ENCODE results near the gene PSMG3. TPM values are rescaled to one million over a fixed set of nuclear protein-coding genes. Genes with fewer than 3 reads are reported as not detected.

The PSMG3 gene
- total RNA-seq, 1 experiment from 2014 or later = 49.8 TPM

- no peak for DNase-seq
- Histone ChIP-seq H3K4me3 (ENCODE audit: insufficient read depth, low read depth, low read length) (no peak overlapping the region), H3K27me3 (ENCODE audit: control insufficient read depth, insufficient read depth, low read length) (no peaks in the 10 kb centered on the region)
These were observed 27.5 kb downstream of the PSMG3 start for GRCh38 chr7:1542329-1542728.

DNA sequence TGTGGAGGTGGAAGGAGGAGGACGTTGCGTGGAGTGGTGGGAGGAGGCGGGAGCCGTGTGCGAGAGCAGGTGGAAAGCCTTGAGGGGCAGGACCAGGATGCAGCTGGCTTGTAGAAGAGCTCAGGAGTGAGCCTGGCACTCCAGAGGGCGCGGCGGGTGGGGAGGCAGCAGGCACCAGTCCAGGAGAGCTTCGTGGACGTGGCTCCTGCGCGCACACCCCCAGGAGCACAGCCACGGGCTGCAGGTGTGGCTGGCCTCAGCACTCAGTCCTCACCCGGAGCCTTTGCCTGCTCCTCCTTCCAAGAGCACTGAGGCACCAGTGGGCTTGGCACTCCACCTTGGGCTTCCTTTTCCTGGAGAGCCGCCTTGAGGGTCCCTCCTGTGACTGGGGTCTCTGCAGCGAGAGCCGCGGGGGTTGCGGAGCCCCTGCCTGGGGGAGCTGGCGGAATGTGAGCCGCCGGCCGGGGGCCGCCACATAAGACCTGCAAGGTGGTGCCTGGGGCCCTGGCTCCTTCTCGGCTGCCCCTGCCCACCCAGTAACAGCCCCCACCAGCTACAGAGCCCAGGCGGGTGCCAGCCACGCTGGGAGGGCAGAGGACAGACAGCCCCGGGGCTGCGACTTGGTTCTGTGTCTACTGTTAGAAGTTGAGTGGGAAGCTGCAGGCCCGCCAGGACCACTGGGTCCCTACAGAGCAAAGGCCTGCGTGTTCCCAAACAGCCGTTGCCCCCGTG, 28.2 kb downstream of the PSMG3 start:
- H3K36me3 ChIP-seq (replicated peaks; ENCODE audit: control insufficient read depth, insufficient read depth, low read length) = no peaks in the 10 kb centered on the region; the same call in 1 of the 2 replicates
- no peaks in the 10 kb centered on the region for H3K27me3 ChIP-seq (ENCODE audit: control insufficient read depth, insufficient read depth, low read length)
- no peak overlapping the region for H3K4me3 ChIP-seq (ENCODE audit: insufficient read depth, low read depth, low read length)
- no peak for DNase-seq

More at GRCh38 chr7:1542329-1542728, 27.5 kb downstream of the PSMG3 start:
- H3K36me3 ChIP-seq (replicated peaks; ENCODE audit: control insufficient read depth, insufficient read depth, low read length) = no peaks in the 10 kb centered on the region; the same call in 1 of the 2 replicates

DNA sequence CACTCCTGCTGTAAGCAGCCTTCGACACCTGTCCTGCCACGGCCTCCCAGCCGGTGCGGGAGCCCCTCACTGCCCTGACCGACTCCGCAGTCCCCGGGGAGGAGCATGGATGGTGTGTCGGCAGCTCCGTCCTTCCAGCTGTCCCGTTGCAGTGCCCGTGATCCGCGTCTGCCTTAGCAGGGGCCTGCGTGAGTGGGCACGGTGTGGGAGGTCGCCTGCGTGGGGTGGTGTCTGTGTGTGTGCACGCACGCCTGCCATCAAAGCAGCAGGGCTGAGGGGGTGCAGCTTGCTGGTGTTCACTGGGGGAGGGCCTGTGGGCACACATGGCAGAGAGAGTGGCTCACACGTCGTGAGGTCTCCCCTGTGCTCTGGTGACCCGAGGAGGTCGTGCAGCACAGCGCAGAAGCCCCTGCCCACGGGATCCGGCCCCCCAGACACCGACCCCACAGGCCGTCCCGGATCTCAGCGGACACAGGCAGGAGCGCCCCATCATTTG, 29.0 kb downstream of the PSMG3 start:
- no peak for DNase-seq
- Histone ChIP-seq H3K36me3 (replicated peaks; ENCODE audit: control insufficient read depth, insufficient read depth, low read length) (no peaks in the 10 kb centered on the region; the same call in 1 of the 2 replicates), H3K27me3 (ENCODE audit: control insufficient read depth, insufficient read depth, low read length) (no peaks in the 10 kb centered on the region), H3K4me3 (ENCODE audit: insufficient read depth, low read depth, low read length) (no peak overlapping the region)

DNA sequence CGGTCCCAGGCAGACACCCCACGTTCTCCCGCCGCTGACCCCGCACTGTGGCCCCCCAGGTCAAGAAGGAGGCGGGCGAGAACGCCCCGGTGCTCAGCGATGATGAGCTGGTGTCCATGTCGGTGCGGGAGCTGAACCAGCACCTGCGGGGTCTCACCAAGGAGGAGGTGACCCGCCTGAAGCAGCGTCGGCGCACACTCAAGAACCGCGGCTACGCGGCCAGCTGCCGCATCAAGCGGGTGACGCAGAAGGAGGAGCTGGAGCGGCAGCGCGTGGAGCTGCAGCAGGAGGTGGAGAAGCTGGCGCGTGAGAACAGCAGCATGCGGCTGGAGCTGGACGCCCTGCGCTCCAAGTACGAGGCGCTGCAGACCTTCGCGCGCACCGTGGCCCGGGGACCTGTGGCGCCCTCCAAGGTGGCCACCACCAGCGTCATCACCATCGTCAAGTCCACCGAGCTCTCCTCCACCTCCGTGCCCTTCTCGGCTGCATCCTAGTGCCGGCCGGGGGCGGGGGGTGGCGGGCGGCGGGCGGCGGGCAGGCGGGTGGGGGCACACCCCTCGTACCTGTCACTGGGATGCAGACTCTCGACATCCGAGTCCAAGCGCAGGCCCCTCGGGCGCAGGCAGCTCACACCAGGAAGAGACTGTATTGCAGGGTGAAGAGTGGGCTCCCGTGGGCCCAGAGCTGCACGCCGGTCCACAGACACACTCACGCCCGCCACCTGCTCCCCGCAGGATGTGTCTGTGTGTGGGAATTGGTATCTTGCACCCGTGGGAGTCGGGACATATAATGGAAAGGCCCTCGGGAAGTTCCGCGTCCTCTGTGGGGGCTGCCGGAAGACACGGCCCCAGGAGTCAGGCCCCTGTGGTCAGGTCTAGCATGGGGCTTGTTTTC, 29.7 kb downstream of the PSMG3 start:
- DNase-seq = no peak
- Histone ChIP-seq H3K4me3 (ENCODE audit: insufficient read depth, low read depth, low read length) (no peak overlapping the region), H3K27me3 (ENCODE audit: control insufficient read depth, insufficient read depth, low read length) (no peaks in the 10 kb centered on the region), H3K36me3 (replicated peaks; ENCODE audit: control insufficient read depth, insufficient read depth, low read length) (no peaks in the 10 kb centered on the region; the same call in 1 of the 2 replicates)

GRCh38 chr7:1539181-1539881, 30.5 kb downstream of the PSMG3 start:
- Histone ChIP-seq H3K27me3 (ENCODE audit: control insufficient read depth, insufficient read depth, low read length) (no peaks in the 10 kb centered on the region), H3K4me3 (ENCODE audit: insufficient read depth, low read depth, low read length) (no peak overlapping the region), H3K36me3 (replicated peaks; ENCODE audit: control insufficient read depth, insufficient read depth, low read length) (no peaks in the 10 kb centered on the region; the same call in 1 of the 2 replicates)
- no peak for DNase-seq

DNA sequence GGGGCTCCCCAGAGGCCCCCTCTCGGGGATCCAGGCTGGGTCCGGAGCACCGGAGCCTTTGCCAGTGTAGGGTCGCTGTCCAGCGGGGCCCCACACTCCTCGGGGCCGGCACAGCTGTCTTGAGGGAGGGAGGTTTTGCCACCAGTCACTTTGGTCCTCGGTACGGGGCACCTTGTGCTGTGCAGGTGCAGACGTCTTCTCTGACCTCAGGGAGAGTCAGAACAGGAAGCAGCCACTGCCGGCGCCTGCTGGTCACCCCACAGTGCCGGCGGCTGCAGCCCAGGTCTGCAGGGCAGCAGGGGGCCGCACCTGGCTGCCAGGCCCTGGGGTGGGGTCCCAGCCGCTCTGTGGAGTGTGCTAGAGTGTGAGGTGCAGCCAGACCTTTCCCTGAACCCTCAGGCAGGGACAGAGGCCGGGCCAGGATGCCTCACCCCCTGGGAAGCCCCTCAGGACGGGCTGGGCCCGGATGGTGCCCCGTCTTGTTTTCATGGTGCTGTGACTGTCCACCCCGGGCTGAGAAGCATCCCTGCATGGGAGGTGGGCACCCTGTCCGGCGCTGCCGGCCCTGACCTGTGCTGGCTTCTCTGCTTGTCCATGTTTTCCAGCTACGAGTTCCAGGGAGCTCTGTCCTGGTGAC, 31.2 kb downstream of the PSMG3 start:
- no peaks in the 10 kb centered on the region; the same call in 1 of the 2 replicates for H3K36me3 ChIP-seq (replicated peaks; ENCODE audit: control insufficient read depth, insufficient read depth, low read length)
- DNase-seq = no peak
- H3K4me3 ChIP-seq (ENCODE audit: insufficient read depth, low read depth, low read length) = no peak overlapping the region
- H3K27me3 ChIP-seq (ENCODE audit: control insufficient read depth, insufficient read depth, low read length) = no peaks in the 10 kb centered on the region

GRCh38 chr7:1537535-1538412, 32.1 kb downstream of the PSMG3 start:
- Histone ChIP-seq H3K27me3 (ENCODE audit: control insufficient read depth, insufficient read depth, low read length) (no peaks in the 10 kb centered on the region), H3K4me3 (ENCODE audit: insufficient read depth, low read depth, low read length) (no peak overlapping the region), H3K36me3 (replicated peaks; ENCODE audit: control insufficient read depth, insufficient read depth, low read length) (no peaks in the 10 kb centered on the region; the same call in 1 of the 2 replicates)
- DNase-seq = peak; percentile 92

GRCh38 chr7:1536743-1537534, 32.9 kb downstream of the PSMG3 start:
- no peaks in the 10 kb centered on the region for H3K36me3 ChIP-seq (replicated peaks; ENCODE audit: control insufficient read depth, insufficient read depth, low read length)
- no peak overlapping the region for H3K4me3 ChIP-seq (ENCODE audit: insufficient read depth, low read depth, low read length)
- H3K27me3 ChIP-seq (ENCODE audit: control insufficient read depth, insufficient read depth, low read length) = no peaks in the 10 kb centered on the region

DNA sequence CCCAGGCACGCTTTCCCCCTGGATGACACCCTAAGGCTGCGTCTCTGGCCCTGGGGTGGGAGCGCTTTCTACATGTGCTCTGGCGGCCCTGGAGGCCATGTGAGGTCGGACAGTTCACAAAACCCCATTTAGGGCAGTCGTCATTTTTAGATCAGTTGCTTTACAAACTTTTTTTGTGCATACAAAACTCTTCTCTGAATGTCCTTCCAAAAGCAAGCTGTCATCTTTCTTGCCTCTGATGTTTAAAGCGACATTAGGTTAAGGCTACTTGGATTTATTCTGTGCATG, 33.4 kb downstream of the PSMG3 start:
- Histone ChIP-seq H3K4me3 (ENCODE audit: insufficient read depth, low read depth, low read length) (no peak overlapping the region), H3K36me3 (replicated peaks; ENCODE audit: control insufficient read depth, insufficient read depth, low read length) (no peaks in the 10 kb centered on the region), H3K27me3 (ENCODE audit: control insufficient read depth, insufficient read depth, low read length) (no peaks in the 10 kb centered on the region; the same call in 1 of the 2 replicates)
- DNase-seq = no peak

More at GRCh38 chr7:1536743-1537534, 32.9 kb downstream of the PSMG3 start:
- peak; percentile 95 for DNase-seq

- no peaks in the 10 kb centered on the region for H3K36me3 ChIP-seq (replicated peaks; ENCODE audit: control insufficient read depth, insufficient read depth, low read length)
- no peak for DNase-seq
- no peaks in the 10 kb centered on the region; the same call in 1 of the 2 replicates for H3K27me3 ChIP-seq (ENCODE audit: control insufficient read depth, insufficient read depth, low read length)
- no peak overlapping the region for H3K4me3 ChIP-seq (ENCODE audit: insufficient read depth, low read depth, low read length)
These were observed 34.0 kb downstream of the PSMG3 start for GRCh38 chr7:1535701-1536454.

- H3K4me3 ChIP-seq (ENCODE audit: insufficient read depth, low read depth, low read length) = no peak overlapping the region
- H3K27me3 ChIP-seq (ENCODE audit: control insufficient read depth, insufficient read depth, low read length) = no peaks in the 10 kb centered on the region; the same call in 1 of the 2 replicates
- no peaks in the 10 kb centered on the region for H3K36me3 ChIP-seq (replicated peaks; ENCODE audit: control insufficient read depth, insufficient read depth, low read length)
- no peak for DNase-seq
These were observed 34.8 kb downstream of the PSMG3 start for GRCh38 chr7:1535100-1535458.

DNA sequence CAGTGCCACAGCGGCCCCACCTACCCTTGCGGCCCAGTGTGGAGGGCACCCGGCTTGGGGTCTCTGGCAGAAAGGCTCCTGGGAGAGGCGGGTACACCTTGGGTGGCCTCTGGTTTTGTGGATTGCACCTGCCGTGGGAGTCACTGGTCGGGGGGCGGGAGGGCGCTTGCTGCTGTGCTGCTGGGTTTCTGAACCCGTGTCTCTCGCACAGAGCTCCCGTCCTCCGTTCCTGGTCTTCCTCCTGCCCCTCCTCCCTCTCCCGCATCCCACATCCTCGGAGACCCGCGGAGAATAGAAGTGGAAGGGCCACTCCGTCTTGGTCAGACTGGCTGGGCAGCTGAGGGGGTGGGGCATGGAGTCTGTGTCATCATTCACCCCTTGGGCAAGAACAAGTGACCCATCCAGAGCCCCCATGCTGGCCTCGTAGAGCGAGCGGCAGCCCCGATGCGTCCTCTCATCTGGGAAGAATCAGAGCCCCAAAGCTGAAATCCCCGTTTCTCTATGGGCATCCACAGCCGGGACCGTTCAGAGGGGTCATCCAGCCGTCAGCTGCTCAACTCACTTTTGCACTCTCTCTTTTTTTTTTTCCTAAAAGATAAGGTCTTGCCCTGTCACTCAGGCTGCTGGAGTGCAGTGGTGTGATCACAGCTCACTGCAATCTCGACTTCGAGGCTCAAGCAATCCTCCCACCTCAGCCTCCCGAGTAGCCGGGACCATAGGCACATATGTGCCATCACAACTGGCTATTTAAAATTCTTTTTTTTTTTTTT, 35.3 kb downstream of the PSMG3 start:
- H3K4me3 ChIP-seq (ENCODE audit: insufficient read depth, low read depth, low read length) = no peak overlapping the region
- DNase-seq = no peak
- H3K36me3 ChIP-seq (replicated peaks; ENCODE audit: control insufficient read depth, insufficient read depth, low read length) = no peaks in the 10 kb centered on the region
- H3K27me3 ChIP-seq (ENCODE audit: control insufficient read depth, insufficient read depth, low read length) = no peaks in the 10 kb centered on the region; the same call in 1 of the 2 replicates
